HG03469 (cell line): Measurements from ENCODE around the gene GSG1.

Experiments
- ATAC-seq: cut with Tn5 transposase; IDR thresholded peaks from one replicate; pipeline ENCODE4 v1.9.1; 2021; ENCODE audit warnings: mild to moderate bottlenecking, moderate library complexity, moderate number of reproducible peaks; ENCODE audit not compliant: unreplicated experiment

GSG1 gene

GRCh38 chr12:13120413-13120812 is 16.9 kb upstream of the GSG1 start:
- no peak for ATAC-seq

- ATAC-seq = no peak
These were observed 16.4 kb upstream of the GSG1 start for GRCh38 chr12:13119826-13120225.

- no peak for ATAC-seq
These were observed 13.6 kb upstream of the GSG1 start for GRCh38 chr12:13117029-13117428.

GRCh38 chr12:13116259-13116658 is 12.8 kb upstream of the GSG1 start:
- no peak for ATAC-seq

GRCh38 chr12:13114251-13115052 is 11.0 kb upstream of the GSG1 start:
- no peak for ATAC-seq

- no peak for ATAC-seq
These were observed 9.5 kb upstream of the GSG1 start for GRCh38 chr12:13112968-13113367.

- ATAC-seq = no peak
These were observed 3.2 kb upstream of the GSG1 start for GRCh38 chr12:13106666-13107065.

- no peak for ATAC-seq
These were observed 2.3 kb upstream of the GSG1 start for GRCh38 chr12:13105781-13106180.

GRCh38 chr12:13104409-13104808 is 942 bp upstream of the GSG1 start:
- no peak for ATAC-seq

- no peak for ATAC-seq
These were observed 839 bp downstream of the GSG1 start for GRCh38 chr12:13102461-13103195.

- ATAC-seq = no peak
These were observed 1.6 kb downstream of the GSG1 start for GRCh38 chr12:13101821-13102375.

- peak; percentile 71 for ATAC-seq
These were observed 2.3 kb downstream of the GSG1 start for GRCh38 chr12:13100882-13101769.

GRCh38 chr12:13100605-13100881 is 2.9 kb downstream of the GSG1 start:
- ATAC-seq = no peak

- no peak for ATAC-seq
These were observed 3.4 kb downstream of the GSG1 start for GRCh38 chr12:13099844-13100604.

- no peak for ATAC-seq
These were observed 4.2 kb downstream of the GSG1 start for GRCh38 chr12:13099066-13099843.

GRCh38 chr12:13097491-13098011 is 5.9 kb downstream of the GSG1 start:
- ATAC-seq = no peak

- no peak for ATAC-seq
These were observed 8.0 kb downstream of the GSG1 start for GRCh38 chr12:13095266-13095995.

- ATAC-seq = peak; percentile 44
These were observed 9.1 kb downstream of the GSG1 start for GRCh38 chr12:13094367-13094766.

GRCh38 chr12:13093848-13094220 is 9.6 kb downstream of the GSG1 start:
- no peak for ATAC-seq
